GM23338 (cell line): ENCODE results near the gene SNX30. TPM values are rescaled to one million over a fixed set of nuclear protein-coding genes. Genes with fewer than 3 reads are reported as not detected.

Experiments used
- ATAC-seq: fragments of 200-7000 bp; cut with Tn5 transposase; 3 replicates; pipeline ENCODE4 v1.9.1; 2020
- DNase-seq: peaks from one replicate; pipeline ENCODE4 v3.0.0-alpha.2; 2015; ENCODE audit warnings: low spot score
- H2AFZ ChIP-seq: fragments of 200-600 bp; sonication (generic); 2 replicates; pipeline ENCODE4 v1.8.0; 2016; ENCODE audit warnings: antibody characterized with exemption, mild to moderate bottlenecking, moderate library complexity
- H3F3A ChIP-seq: fragments of 200-600 bp; sonication (generic); replicated peaks from 2 replicates; pipeline ENCODE4 v1.8.0; 2017; ENCODE audit warnings: antibody characterized with exemption, mixed run types, low read depth
- H3K27ac ChIP-seq: fragments of 200-600 bp; sonication (generic); 2 replicates; pipeline ENCODE4 v1.6.1; 2016; ENCODE audit warnings: low read depth
- H3K27me3 ChIP-seq: fragments of 200-600 bp; sonication (generic); 2 replicates; pipeline ENCODE4 v1.8.0; 2016; ENCODE audit warnings: mild to moderate bottlenecking, mixed run types, moderate library complexity; ENCODE audit not compliant: insufficient read depth
- H3K36me3 ChIP-seq: fragments of 200-600 bp; sonication (generic); 2 replicates; pipeline ENCODE4 v1.8.0; 2016; ENCODE audit warnings: mild to moderate bottlenecking; ENCODE audit not compliant: insufficient read depth
- H3K4me1 ChIP-seq: fragments of 200-600 bp; sonication (generic); 2 replicates; pipeline ENCODE4 v1.8.0; 2016; ENCODE audit warnings: mild to moderate bottlenecking, moderate library complexity; ENCODE audit not compliant: insufficient read depth
- H3K4me2 ChIP-seq: fragments of 200-600 bp; sonication (generic); 2 replicates; pipeline ENCODE4 v1.7.1; 2017; ENCODE audit warnings: mixed run types
- H3K4me3 ChIP-seq: fragments of 200-600 bp; sonication (generic); 2 replicates; pipeline ENCODE4 v1.6.1; 2016; ENCODE audit warnings: mixed run types
- H3K79me2 ChIP-seq: fragments of 200-600 bp; sonication (generic); replicated peaks from 2 replicates; pipeline ENCODE4 v1.8.0; 2017; ENCODE audit warnings: mild to moderate bottlenecking; ENCODE audit not compliant: insufficient read depth
- H3K9me2 ChIP-seq: fragments of 200-600 bp; sonication (generic); 2 replicates; pipeline ENCODE4 v1.8.0; 2017; ENCODE audit not compliant: insufficient read depth
- H4K20me1 ChIP-seq: fragments of 200-600 bp; sonication (generic); replicated peaks from 2 replicates; pipeline ENCODE4 v1.8.0; 2017; ENCODE audit warnings: mild to moderate bottlenecking; ENCODE audit not compliant: insufficient read depth
- H3K27ac Mint-ChIP-seq: 2 replicates; pipeline ENCODE4 v1.8.0; 2020; ENCODE audit warnings: inconsistent platforms, mild to moderate bottlenecking, moderate library complexity, mixed read lengths
- H3K27me3 Mint-ChIP-seq: 3 replicates; pipeline ENCODE4 v1.8.0; 2022; ENCODE audit warnings: low read depth, mild to moderate bottlenecking, moderate library complexity, mixed read lengths, inconsistent platforms; ENCODE audit not compliant: insufficient read depth, poor library complexity
- H3K36me3 Mint-ChIP-seq: 3 replicates; pipeline ENCODE4 v1.8.0; 2021; ENCODE audit warnings: low read depth, mild to moderate bottlenecking, inconsistent platforms, moderate library complexity, mixed read lengths
- H3K4me1 Mint-ChIP-seq: 3 replicates; pipeline ENCODE4 v1.8.0; 2020; ENCODE audit warnings: mild to moderate bottlenecking, inconsistent platforms, mixed read lengths
- H3K4me3 Mint-ChIP-seq: 3 replicates; pipeline ENCODE4 v1.8.0; 2021; ENCODE audit warnings: moderate library complexity, mild to moderate bottlenecking, inconsistent platforms, mixed read lengths
- H3K9me3 Mint-ChIP-seq: 3 replicates; pipeline ENCODE4 v1.8.0; 2020; ENCODE audit warnings: moderate library complexity, mild to moderate bottlenecking, inconsistent platforms, mixed read lengths
- CREB1 ChIP-seq: fragments of 250-450 bp; sonication (Bioruptor Pico); IDR thresholded peaks from 2 replicates; pipeline ENCODE4 v1.5.0; 2020; ENCODE audit warnings: low read depth, mild to moderate bottlenecking, moderate library complexity
- EZH2 ChIP-seq: fragments of 200-600 bp; sonication (generic); IDR thresholded peaks from one replicate; pipeline ENCODE4 v1.8.0; 2017; ENCODE audit warnings: antibody characterized with exemption, mild to moderate bottlenecking, low read depth; ENCODE audit not compliant: unreplicated experiment
- EZH2phosphoT487 ChIP-seq: fragments of 200-600 bp; sonication (generic); IDR thresholded peaks from one replicate; pipeline ENCODE4 v1.8.1; 2018; ENCODE audit warnings: antibody characterized with exemption; ENCODE audit not compliant: unreplicated experiment
- JUNB ChIP-seq: IDR thresholded peaks from one replicate; pipeline ENCODE4 v1.6.1; 2016; ENCODE audit warnings: antibody characterized with exemption; ENCODE audit not compliant: unreplicated experiment
- NANOG ChIP-seq: IDR thresholded peaks from 2 replicates; pipeline ENCODE4 v1.6.1; 2016; ENCODE audit warnings: antibody characterized with exemption, borderline replicate concordance
- POLR2AphosphoS5 ChIP-seq: IDR thresholded peaks from 2 replicates; pipeline ENCODE4 v1.6.1; 2016; ENCODE audit warnings: antibody characterized with exemption, low read depth
- REST ChIP-seq: IDR thresholded peaks from one replicate; pipeline ENCODE4 v1.6.1; 2018; ENCODE audit warnings: antibody characterized with exemption; ENCODE audit not compliant: unreplicated experiment
- ZNF114 ChIP-seq: fragments of 250-450 bp; sonication (Bioruptor Pico); IDR thresholded peaks from 2 replicates; pipeline ENCODE4 v1.5.0; 2020; ENCODE audit warnings: mild to moderate bottlenecking, moderate library complexity
- ZNF331 ChIP-seq: fragments of 250-450 bp; sonication (Bioruptor Pico); IDR thresholded peaks from 2 replicates; pipeline ENCODE4 v1.5.0; 2020; ENCODE audit warnings: low read depth, mild to moderate bottlenecking, moderate library complexity
- polyA plus RNA-seq: library from polyadenylated mRNA; unstranded; fragments of >200 nt; fragmentation: Nextera tagmentation; extraction: Ambion mirVana; gene quantifications from 2 replicates; pipeline ENCODE4 v1.2.1, GENCODE V29; 2016
- total RNA-seq: library from RNA; depleted of rRNA; stranded (reverse); fragments of >200 nt; shearing (Covaris generic); gene quantifications from 2 replicates; pipeline ENCODE4 v1.2.3, GENCODE V29; 2014
- TF ChIP-seq, protein P1 (sequence below), 2 experiments: fragments of 200-600 bp in 1 of 2; sonication (generic) in 1 of 2; conservative IDR thresholded peaks; 2 replicates each; pipeline versions ENCODE4 v1.5.1 to v1.6.1; 2016 to 2017; ENCODE audit warnings: antibody characterized with exemption in 2 of 2, low read depth in 2 of 2, mild to moderate bottlenecking in 2 of 2, moderate library complexity in 1 of 2
- TF ChIP-seq, protein P2 (sequence below): fragments of 250-450 bp; sonication (Bioruptor Pico); IDR thresholded peaks from 2 replicates; pipeline ENCODE4 v1.5.0; 2020; ENCODE audit warnings: mild to moderate bottlenecking, moderate library complexity

Gene SNX30
- total and polyA plus RNA-seq, 2 experiments from 2014 or later, result 2.1 to 17.8 TPM

DNA sequence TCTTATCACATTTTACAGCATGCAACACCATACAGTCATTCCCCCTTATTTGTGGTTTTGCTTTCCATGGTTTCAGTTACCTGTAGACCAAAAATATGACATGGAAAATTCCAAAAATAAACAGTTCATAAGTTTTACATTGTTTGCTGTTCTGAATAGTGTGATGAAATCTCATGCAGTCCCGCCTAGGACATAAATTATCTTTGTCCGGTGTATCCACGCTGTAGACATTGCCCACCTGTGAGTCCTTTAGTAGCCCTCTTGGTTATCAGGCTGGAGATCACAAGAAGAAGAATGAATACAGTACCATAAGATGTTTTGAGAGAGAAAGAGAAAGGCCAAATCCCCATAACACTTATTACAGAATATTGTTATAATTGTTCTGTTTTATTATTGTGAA, 72.1 kb downstream of the SNX30 start:
- no peak for ATAC-seq
- no peak overlapping the region for H2AFZ ChIP-seq
- H3F3A ChIP-seq, result no peaks in the 10 kb centered on the region
- H3K27ac ChIP-seq, result no peak overlapping the region
- H3K36me3 ChIP-seq, result no peaks in the 10 kb centered on the region
- H4K20me1 ChIP-seq, result no peaks in the 10 kb centered on the region
- H3K27me3 ChIP-seq, result no peaks in the 10 kb centered on the region
- H3K4me3 Mint-ChIP-seq, result no peak overlapping the region
- H3K4me1 ChIP-seq, result no peaks in the 10 kb centered on the region
- TF ChIP-seq POLR2AphosphoS5, result no peak
- no peak for TF ChIP-seq NANOG
- no peak for DNase-seq
- peaks cover 9% of the 10 kb centered on the region; the same call in 2 of the 3 replicates for H3K36me3 Mint-ChIP-seq
- H3K9me3 Mint-ChIP-seq, result no peaks in the 10 kb centered on the region
- no peak overlapping the region for H3K4me2 ChIP-seq
- H3K9me2 ChIP-seq, result no peaks in the 10 kb centered on the region
- no peak overlapping the region for H3K4me3 ChIP-seq
- H3K4me1 Mint-ChIP-seq, result no peaks in the 10 kb centered on the region
- H3K79me2 ChIP-seq, result no peaks in the 10 kb centered on the region
- peaks cover 4% of the 10 kb centered on the region for H3K27me3 Mint-ChIP-seq
- no peak overlapping the region for H3K27ac Mint-ChIP-seq

- Histone ChIP-seq H3K4me2 (no peak overlapping the region), H3K9me2 (no peaks in the 10 kb centered on the region), H4K20me1 (no peaks in the 10 kb centered on the region), H3K27me3 (no peaks in the 10 kb centered on the region), H2AFZ (no peak overlapping the region), H3K27ac (no peak overlapping the region), H3K4me1 (no peaks in the 10 kb centered on the region), H3F3A (no peaks in the 10 kb centered on the region), H3K79me2 (no peaks in the 10 kb centered on the region), H3K36me3 (no peaks in the 10 kb centered on the region), H3K4me3 (no peak overlapping the region)
- Mint-ChIP-seq H3K36me3 (peaks cover 9% of the 10 kb centered on the region; the same call in 2 of the 3 replicates), H3K4me1 (no peaks in the 10 kb centered on the region), H3K27me3 (peaks cover 4% of the 10 kb centered on the region), H3K4me3 (no peak overlapping the region), H3K27ac (no peak overlapping the region), H3K9me3 (no peaks in the 10 kb centered on the region)
- DNase-seq (no peak), ATAC-seq (no peak)
- TF ChIP-seq JUNB (no peak), NANOG (no peak), EZH2 (no peak), POLR2AphosphoS5 (no peak), CREB1 (CRISPR knock-in tag) (no peak), ZNF114 (CRISPR knock-in tag) (no peak), EZH2phosphoT487 (no peak), REST (no peak), ZNF331 (CRISPR knock-in tag) (no peak)
- TF ChIP-seq, protein P1, sequence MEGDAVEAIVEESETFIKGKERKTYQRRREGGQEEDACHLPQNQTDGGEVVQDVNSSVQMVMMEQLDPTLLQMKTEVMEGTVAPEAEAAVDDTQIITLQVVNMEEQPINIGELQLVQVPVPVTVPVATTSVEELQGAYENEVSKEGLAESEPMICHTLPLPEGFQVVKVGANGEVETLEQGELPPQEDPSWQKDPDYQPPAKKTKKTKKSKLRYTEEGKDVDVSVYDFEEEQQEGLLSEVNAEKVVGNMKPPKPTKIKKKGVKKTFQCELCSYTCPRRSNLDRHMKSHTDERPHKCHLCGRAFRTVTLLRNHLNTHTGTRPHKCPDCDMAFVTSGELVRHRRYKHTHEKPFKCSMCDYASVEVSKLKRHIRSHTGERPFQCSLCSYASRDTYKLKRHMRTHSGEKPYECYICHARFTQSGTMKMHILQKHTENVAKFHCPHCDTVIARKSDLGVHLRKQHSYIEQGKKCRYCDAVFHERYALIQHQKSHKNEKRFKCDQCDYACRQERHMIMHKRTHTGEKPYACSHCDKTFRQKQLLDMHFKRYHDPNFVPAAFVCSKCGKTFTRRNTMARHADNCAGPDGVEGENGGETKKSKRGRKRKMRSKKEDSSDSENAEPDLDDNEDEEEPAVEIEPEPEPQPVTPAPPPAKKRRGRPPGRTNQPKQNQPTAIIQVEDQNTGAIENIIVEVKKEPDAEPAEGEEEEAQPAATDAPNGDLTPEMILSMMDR (conservative IDR thresholded peaks at IDR 0.05; ENCODE audit: low read depth in 2 of 2), result no peak
- TF ChIP-seq, protein P2, sequence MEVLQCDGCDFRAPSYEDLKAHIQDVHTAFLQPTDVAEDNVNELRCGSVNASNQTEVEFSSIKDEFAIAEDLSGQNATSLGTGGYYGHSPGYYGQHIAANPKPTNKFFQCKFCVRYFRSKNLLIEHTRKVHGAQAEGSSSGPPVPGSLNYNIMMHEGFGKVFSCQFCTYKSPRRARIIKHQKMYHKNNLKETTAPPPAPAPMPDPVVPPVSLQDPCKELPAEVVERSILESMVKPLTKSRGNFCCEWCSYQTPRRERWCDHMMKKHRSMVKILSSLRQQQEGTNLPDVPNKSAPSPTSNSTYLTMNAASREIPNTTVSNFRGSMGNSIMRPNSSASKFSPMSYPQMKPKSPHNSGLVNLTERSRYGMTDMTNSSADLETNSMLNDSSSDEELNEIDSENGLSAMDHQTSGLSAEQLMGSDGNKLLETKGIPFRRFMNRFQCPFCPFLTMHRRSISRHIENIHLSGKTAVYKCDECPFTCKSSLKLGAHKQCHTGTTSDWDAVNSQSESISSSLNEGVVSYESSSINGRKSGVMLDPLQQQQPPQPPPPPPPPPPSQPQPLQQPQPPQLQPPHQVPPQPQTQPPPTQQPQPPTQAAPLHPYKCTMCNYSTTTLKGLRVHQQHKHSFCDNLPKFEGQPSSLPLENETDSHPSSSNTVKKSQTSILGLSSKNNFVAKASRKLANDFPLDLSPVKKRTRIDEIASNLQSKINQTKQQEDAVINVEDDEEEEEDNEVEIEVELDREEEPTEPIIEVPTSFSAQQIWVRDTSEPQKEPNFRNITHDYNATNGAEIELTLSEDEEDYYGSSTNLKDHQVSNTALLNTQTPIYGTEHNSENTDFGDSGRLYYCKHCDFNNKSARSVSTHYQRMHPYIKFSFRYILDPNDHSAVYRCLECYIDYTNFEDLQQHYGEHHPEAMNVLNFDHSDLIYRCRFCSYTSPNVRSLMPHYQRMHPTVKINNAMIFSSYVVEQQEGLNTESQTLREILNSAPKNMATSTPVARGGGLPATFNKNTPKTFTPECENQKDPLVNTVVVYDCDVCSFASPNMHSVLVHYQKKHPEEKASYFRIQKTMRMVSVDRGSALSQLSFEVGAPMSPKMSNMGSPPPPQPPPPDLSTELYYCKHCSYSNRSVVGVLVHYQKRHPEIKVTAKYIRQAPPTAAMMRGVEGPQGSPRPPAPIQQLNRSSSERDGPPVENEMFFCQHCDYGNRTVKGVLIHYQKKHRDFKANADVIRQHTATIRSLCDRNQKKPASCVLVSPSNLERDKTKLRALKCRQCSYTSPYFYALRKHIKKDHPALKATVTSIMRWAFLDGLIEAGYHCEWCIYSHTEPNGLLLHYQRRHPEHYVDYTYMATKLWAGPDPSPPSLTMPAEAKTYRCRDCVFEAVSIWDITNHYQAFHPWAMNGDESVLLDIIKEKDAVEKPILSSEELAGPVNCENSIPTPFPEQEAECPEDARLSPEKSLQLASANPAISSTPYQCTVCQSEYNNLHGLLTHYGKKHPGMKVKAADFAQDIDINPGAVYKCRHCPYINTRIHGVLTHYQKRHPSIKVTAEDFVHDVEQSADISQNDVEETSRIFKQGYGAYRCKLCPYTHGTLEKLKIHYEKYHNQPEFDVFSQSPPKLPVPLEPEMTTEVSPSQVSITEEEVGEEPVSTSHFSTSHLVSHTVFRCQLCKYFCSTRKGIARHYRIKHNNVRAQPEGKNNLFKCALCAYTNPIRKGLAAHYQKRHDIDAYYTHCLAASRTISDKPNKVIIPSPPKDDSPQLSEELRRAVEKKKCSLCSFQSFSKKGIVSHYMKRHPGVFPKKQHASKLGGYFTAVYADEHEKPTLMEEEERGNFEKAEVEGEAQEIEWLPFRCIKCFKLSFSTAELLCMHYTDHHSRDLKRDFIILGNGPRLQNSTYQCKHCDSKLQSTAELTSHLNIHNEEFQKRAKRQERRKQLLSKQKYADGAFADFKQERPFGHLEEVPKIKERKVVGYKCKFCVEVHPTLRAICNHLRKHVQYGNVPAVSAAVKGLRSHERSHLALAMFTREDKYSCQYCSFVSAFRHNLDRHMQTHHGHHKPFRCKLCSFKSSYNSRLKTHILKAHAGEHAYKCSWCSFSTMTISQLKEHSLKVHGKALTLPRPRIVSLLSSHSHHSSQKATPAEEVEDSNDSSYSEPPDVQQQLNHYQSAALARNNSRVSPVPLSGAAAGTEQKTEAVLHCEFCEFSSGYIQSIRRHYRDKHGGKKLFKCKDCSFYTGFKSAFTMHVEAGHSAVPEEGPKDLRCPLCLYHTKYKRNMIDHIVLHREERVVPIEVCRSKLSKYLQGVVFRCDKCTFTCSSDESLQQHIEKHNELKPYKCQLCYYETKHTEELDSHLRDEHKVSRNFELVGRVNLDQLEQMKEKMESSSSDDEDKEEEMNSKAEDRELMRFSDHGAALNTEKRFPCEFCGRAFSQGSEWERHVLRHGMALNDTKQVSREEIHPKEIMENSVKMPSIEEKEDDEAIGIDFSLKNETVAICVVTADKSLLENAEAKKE (CRISPR knock-in tag), result no peak
Observed at GRCh38 chr9:112823257-112823656, 72.7 kb downstream of the SNX30 start.
